Activated CD4-positive, alpha-beta T cell treated with anti-CD3 and anti-CD28 coated beads for 48 hours (primary cell): ENCODE results near the gene KCTD10.

Experiments
- DNase-seq: peaks from one replicate; pipeline ENCODE4 v3.0.0-alpha.2; 2020

The KCTD10 gene, protein sequence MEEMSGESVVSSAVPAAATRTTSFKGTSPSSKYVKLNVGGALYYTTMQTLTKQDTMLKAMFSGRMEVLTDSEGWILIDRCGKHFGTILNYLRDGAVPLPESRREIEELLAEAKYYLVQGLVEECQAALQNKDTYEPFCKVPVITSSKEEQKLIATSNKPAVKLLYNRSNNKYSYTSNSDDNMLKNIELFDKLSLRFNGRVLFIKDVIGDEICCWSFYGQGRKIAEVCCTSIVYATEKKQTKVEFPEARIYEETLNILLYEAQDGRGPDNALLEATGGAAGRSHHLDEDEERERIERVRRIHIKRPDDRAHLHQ

DNA sequence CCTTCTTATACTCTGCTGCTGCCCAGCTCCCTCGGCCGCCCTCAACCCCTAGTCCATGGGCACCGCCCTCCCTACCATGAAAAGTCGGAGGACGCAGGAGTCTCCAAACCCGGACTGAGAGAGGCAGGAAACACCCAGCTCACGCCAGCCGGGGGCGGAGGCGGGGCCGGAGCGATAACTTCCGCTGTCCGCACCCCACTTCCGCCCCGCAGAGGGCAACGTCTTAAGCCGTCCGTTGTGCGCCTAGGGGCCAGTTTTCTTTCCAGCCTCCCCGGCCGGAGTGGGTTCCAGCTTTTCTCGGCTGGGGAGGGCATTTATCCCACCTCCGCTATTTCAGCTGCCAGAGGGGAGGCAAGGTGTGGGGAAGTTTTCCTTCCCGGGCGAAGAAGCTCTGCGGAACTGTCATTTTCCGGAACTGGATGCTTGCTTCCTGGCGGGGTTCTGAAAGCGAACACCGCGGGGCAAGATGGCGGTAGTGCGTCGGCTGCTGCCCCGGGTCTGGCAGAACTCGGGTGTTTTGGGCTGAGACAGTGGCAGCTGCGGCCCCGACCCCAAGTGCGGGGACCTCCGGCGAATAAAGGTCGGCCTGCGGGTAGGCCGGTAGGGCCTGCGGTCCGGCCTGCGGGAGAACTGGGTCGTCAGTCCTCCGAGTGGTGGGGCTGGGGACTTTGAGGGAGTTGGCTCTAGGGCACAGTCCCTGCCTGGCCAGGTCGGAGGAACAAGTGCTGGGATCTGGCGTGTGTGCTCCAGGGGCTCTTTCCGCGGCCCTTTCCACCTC, at the start of gene KCTD10, which contains the start of gene UBE3B:
Gene KCTD10, minus strand, starts transcription at position 116 of the 778 bp plus-strand sequence. Its CDS starts 38 bp downstream, at position 78.
Gene UBE3B, plus strand, starts transcription at position 450 of the 778 bp plus-strand sequence. CDS start 5,918 bp downstream, outside the sequence.
- DNase-seq, result peak; percentile 90

DNA sequence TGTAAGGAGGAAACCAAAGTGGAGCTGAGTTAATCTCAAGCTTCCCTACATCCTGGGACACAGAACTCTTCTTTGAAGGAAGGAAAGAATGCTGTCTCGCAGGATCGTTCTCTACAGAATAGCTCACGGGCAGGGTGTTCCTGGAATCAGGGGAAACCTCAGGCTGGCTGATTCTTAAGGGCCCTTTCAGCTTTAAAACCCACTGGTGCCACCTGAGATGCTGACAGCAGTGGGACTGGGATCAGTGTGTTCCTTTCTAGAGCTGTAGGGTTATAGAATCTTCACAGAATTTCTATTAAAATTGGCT, 48.1 kb upstream of the KCTD10 start:
- DNase-seq, result no peak

DNA sequence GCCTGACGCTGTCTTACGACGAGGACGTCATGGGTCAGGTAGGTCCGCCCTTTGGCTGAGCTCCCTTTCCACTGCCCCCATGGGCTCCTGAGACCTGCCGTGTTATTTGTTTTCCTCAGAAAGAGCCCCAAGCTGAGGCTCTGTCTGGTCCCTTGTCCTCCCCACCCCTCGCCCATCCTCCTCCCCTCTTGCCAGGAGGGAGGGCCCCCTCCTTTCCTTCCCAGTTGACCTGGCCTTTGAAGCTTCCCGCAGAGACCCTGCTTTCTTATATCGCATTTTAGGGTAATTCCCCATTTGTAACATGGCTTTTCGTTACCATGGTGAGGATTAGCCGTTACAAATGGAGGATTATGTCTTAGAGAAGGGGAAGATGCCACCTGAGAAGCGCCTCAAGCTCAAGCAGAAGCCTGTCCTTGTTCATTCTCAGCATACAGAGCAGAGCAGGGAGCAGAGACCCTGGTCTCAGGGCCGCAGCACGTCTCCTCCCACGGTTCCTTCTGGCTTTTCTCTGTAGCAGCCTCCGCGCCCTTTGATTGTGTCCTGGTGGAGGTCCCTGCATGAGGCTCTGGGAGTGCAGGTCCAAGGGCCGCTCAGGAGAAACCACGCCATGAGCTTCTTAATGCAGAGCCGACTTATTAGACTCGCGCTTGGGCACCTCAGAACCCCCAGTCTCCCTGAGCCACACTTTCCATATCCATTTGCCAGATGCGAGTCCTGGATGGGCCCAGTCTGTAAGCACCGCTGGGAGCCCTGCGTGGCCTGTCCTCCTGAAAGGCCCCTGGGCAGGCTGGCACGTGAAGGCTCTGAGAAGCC, 47.6 kb upstream of the KCTD10 start:
- DNase-seq, result no peak

DNA sequence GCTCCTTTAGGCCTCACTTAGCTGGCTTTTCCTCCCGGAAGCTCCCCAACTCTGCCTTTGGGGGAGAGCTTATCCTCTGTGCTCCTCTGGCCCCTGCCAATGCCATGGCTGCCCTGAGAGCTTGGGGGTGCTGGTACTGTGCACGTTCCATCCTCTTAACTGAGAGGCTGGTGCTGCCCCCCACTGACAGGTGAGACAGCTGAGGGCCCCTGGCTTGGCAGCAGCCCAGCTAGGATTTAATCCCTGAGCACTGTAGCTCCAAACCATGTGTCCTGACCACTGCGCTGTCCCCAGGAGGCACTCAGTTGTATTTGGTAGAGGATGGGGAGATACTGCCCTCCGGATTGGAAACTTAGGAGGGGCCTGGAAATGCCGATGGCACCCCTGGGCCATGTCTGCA, 46.4 kb upstream of the KCTD10 start:
- DNase-seq, result no peak

DNA sequence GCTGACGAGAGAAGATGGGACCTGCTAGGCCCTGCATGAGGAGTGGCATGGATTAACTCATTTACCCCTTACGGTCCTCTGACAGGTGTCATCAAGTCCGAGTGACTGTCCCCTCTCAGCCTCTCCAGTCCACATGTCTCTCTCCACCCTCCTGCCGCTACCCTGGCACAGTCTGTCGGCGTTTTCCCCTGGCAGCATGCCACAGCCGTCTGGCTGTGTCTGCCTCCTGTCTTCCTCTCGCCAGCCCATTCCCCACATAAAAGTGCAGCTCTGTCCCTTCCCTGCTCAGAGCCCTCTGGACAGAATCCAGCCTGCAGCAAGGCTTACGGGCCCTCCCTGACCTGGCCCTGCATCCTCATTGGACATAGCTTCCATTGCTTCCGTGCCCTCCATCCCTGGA, 46.0 kb upstream of the KCTD10 start:
- no peak for DNase-seq

DNA sequence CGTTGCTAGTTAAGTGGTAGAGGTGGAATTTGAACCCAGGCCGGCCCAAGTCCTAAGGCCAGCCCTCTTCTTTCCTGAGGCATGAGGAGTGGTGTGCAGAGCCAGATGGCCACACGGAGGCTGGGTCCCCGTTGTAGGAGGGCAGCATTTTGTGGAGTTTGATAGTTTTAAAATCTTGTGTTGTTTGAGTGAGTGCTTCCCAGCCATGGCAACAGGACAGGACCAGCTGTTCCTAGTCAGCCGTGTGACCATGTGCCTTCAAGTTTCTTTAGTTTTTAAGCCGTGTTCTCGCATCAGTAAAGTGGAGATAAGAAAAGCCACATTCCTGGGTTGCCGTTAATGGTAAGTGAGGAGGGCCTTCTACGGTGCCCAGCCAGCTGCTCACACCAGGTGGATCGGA, 44.7 kb upstream of the KCTD10 start:
- DNase-seq, result no peak

DNA sequence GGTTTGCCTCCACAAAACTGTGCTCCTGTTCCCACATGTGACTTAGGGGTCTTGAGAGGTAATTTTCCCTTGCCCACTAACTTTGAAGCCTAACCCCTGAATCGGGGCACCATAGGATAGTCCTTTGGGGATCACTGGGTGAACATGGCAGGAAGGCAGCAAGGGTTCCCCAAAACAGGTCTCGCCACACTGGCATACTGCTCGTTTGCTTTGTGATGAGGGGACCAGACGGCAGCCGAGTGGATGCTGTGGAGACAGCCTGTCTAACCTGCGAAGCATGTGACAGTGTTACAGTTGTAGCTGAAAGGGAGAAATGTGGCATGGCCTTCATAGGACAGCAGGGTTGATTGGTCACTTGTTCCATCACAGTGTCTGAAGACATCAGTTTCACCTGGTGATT, 42.7 kb upstream of the KCTD10 start:
- DNase-seq, result no peak

DNA sequence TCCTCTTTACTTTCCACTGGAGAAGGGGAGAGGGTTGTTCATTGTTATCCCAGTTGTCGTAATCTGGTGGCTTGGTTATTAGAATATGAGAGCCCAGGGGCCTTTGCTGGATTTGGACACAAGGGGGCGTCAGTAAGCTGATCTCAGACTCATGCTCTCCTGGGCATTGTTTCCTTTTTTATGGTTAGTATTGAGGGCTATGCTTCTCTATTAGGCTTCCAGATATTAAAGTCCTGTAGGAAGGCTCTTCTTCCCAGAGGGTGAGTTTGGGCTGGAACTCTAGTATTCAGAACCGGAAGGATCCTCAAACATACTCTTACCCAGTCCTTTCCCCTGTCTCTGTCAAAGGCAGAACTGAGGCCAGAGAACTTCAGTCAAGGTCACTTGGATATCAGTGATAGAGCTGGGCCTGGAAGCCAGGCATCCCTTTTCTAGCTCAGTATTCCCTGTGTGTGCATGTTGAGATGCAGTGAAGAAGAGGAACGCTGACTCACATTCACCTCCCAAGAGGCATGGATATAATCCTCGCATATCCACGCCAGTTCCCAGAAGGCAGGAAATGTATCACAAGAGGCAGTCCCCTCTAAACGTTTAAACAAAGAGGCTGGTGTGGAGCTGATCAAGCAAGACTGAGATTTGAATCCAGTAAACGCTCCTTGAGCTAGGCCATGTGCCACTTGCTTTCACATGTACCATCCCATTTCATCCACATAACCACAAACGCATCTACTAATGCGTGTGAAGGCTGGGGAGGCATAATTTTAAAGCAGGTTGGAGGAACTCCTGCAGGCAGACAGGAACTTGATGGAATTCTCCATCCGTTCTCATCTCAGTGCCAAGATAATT, 41.9 kb upstream of the KCTD10 start:
- DNase-seq, result peak; percentile 72

DNA sequence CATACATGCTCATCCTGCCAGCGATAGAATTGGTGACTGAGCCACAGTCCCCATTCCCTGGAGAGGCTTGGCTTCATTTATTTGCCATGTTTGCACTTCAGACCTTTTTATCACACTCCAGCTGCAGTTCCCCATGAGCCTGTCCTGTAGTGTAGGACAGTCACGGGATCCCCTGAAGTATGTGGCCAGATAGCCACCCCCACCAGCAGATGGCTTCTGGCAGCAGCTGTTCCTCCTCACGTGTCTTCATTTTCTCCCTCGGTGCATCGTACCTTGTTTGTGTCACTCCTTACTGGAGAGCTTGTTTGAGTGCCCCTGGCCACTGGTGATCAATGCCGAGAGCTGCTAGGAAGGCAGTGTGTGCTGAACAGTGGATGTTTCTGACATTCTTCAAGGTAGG, 40.5 kb upstream of the KCTD10 start:
- no peak for DNase-seq

DNA sequence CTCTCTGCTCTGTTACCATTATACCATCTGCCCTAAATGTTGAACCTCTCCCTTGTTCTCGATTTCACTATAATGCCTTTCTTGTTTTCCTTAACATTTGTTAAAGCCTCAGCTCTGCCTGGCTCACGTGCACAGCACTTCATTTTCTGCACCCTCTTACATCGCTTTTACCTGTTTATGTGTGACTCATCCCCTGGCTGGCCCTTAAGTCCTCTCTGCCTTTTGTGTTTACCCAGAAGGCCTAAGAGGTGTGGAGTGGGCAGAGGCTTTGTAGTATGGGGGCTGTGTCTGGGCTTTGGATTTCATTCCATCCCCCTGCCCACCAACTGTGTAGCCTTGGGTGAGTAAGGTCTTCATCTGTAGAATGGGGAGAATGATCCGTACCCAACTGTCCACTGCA, 36.9 kb upstream of the KCTD10 start:
- DNase-seq, result no peak

DNA sequence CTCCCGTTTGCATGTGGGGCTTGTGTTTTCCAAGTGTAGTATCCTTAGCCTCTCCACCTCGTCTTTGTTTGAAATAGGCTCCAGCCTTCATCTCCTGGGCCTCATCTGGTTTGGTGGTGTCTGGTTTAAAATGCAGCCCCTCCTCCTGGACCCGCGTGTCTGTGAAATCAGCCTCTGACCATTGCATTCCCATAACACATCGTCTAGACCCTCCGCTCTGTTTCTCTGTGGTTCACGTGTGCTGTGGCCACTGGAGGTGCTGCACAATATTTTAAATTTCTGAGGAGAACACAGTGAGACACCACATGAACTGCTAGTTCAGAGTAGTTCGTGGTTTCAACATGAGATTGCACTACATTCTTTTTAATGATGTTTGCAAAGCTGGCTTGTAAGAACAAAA, 36.0 kb upstream of the KCTD10 start:
- DNase-seq, result no peak

DNA sequence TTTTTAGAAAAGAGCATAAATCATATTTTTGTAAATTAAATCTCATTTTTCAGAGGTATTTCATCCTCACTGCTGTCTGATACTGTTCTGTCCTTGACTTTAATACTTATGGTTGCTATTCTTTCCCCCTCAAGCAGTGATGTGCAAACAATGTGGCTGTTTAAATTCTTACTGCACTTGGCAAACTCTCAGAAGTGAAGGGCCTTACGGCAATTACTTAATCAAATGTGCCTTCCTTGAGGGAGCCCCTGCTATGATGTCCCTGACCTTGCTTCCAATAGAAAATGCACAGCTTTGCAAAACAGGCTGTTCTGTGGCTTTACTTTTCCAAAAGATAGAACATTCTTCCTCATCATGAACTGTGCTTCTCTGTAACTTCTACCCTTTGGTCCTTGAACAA, 35.5 kb upstream of the KCTD10 start:
- no peak for DNase-seq

DNA sequence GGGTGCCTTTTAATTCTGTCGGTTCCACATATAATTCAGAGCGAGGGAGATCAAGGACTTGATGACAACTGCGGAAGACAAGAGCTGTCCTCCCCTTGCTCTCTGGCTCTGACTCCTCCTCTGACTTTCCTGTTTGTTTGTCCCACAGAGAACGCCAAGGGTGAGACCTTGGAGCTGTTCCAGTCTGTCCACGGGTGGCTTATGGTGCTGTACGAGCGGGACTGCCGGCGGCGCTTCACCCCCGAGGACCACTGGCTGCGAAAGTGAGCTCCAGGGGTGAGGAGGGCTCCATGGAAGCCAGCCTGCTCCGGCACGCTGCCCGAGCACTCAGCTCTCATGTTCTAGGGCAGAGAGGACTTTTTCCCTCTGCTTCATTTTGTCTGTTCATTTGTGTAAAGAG, 33.1 kb upstream of the KCTD10 start:
- DNase-seq, result no peak

DNA sequence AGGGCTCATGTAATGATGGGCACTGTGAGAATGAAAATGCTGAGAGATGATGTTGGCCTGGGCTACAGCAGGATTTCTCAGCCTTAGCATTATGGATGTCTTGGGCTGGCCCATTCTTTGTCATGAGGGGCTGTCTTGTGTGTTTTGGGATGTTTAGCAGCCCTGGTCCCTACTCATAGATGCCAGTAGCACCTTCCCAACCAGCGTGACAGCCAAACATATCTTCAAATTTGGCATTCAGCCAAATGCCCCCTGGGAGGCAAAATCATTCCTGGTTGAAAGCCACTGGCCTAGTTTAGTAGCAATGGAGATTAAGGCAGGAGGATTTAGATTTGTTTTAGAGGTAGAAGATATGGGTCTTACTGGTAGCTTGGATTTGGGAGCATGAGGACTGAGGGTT, 27.0 kb upstream of the KCTD10 start:
- DNase-seq, result no peak

DNA sequence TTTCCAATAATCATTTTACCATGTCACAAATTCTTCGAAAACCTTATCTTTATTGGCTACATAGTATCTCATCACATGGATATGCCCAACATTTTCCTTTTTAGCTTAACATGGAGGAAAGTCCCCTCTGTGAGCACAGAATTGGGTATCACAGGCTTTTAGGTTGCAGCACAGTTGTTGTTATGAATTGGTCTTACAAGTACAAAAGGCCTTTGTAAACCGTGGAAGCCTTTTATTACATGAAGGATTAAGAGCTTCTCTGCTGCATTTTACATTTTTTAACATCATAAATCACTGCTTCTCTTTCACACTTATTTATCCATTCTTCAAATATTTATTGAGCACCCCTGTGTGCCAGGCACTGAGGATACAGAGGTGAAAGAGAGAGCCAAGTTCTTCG, 26.5 kb upstream of the KCTD10 start:
- no peak for DNase-seq

DNA sequence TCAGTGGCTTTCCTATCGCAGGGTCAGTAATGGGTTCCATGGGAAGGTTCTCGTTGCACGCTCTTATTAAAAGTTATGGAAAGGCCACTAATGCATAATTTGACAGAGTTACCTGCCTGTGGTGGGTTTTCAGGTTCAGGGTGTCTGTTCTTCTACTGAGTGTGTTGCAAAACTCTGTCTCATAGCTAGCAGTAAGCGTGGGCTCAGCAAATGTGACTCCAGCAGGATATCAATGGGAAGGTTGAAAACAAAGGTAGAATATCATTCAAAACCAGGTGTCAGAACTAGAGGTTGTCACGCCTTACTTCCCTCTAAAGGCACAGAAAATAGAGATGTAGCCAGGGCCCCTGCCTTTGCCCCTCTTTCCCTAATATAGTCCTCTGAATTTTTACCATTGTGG, 25.2 kb upstream of the KCTD10 start:
- DNase-seq, result no peak

DNA sequence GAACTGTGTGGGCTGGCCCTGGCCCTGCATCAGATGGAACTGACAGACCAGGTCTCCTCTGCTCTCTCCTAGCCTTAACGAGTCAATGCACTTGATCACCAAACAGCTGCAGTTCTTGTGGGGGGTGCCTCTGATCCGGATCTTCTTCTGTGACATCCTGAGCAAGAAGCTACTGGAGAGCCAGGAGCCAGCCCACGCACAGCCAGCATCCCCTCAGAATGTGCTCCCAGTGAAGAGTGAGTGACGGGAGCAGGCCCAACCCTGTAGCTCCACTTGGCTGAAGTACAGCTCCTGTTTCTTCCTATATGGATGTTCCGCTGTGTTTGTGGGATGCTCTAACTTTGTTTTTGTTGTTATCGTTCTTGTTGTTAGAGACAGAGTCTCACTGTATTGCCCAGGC, 24.2 kb upstream of the KCTD10 start:
- DNase-seq, result no peak

DNA sequence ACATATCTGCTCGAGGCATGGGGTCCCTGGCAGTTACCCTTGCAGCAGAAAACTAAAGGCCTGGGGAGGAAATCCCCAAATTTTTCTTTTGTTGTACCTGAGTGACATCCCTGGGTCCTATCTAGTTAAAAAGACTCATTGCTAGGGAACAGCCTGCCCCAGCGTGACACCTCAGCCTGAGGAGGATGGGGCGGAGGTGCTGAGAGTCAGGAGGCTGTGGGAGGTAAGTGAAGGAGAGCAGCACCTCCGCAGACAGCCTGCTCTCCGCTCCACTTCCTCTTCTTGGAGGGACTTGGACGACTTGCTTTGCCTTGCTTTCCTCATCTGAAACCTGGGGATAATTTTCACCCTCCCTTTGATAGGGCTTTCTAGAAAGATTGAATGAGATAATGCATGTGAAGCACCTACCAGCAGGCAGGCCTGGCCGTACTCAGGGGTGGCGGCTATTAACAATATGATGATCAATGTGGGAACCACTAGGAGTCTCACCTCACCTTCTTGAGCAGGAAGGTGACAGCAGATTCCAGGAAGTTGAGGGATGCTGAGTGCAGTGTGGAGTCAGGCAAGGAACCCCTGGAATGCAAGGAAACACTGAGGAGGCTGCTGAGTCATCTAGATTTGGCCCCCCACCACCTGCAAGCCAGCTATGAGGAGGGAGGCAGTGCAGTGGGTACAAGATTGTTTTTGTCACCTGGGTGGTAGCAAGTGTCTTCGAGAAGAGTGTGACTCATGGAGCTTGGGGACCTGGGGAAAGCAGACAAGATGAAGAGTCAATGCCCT, 23.5 kb upstream of the KCTD10 start:
- no peak for DNase-seq

DNA sequence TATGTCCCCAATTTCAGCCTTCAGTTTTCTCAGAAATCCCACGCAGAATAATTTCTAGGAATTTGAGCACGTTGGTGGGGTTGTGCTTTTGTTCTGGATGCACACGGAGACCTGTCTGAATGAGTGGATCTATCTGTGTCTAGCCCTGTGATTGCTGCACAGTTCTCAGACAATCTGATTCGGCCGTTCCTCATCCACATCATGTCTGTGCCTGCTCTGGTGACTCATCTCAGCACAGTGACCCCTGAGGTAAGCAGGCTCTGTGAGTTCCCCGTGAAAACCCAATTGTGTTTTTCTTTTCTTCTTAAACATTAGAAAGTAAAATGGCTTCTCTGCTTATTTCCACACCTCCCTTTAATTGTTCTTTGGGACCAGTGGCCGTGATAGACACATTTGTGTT, 20.6 kb upstream of the KCTD10 start:
- DNase-seq, result no peak

DNA sequence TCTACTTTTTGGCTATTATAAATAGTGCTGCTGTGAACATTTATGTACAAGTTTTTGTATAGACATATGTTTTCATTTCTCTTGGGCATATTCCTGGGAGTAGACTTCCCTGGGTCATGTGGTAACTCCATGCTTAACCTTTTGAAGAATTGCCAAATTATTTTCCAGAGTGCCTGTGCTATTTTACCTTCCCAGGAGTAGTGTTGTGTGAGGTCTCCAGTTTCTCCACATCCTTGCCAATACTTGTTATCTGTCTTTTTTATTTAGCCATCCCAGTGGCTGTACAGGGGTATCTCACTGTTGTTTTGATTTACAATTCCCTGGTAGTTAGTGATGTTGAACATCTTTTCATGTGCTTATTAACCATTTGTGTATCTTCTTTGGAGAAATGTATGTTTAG, 19.2 kb upstream of the KCTD10 start:
- DNase-seq, result no peak

DNA sequence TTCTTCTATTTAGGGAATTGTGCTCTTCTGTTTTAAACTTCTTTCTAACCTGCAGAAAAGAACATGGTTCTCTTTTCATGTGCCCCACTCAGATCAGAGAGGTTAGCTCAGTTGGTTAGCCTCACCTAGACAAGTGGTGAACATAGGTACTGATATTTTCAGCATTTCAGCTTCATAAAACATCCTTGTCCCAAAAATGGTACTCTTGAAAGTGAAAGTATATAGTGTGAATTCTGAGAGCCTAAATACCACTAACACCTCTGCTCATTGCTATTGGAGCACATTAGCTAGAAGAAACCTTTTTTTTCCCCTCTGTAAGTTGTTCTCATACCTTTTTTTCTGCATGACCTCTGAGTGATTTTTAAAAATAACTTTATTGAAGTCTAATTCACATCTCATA, 17.9 kb upstream of the KCTD10 start:
- DNase-seq, result no peak

DNA sequence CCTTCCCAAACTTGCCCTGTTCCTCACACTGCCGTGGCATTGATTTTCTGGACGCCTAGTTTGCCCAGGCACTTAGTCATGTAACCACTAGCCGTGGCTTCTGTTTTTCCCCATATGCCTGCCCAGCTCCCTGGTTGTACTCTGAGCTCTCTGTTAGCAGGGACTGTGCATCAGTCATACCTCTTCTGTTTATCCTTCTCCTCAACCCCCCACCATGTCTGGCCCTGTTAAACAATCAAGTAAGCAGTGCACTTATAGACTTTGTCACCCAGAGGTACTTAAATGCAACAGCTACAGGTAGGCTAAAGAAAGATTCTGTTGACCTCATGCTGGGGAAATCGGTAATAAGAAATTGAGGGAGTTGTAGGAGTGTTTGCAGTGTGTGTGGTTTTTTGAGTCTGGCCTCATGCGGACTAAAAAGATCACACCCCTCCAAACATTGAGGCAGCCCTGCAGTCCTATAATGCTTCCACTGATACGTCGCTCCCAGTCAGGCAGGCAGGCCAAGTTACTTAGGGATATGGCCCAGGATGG, 17.3 kb upstream of the KCTD10 start:
- DNase-seq, result no peak
